Heart left ventricle (tissue), 13 donors: ENCODE results near the gene CEP89.

Experiments used
- CTCF ChIP-seq, 12 donors: fragments of 200-600 bp; sonication (generic) in 4 of 12; IDR thresholded peaks; one replicate each; pipeline versions ENCODE4 v1.5.0 to v1.8.0; 2018 to 2022; ENCODE audit warnings: antibody characterized with exemption in 12 of 12, mild to moderate bottlenecking in 5 of 12
- POLR2A ChIP-seq, 2 donors: fragments of 450-650 bp; IDR thresholded peaks; one replicate each; pipeline ENCODE4 v1.6.1; 2017; ENCODE audit warnings: antibody characterized with exemption in 2 of 2, mild to moderate bottlenecking in 2 of 2, moderate library complexity in 2 of 2
- donor health status: ischemic (EF 13 %, LVEDD 7.1; RV severe dilation, severe dysfunction).
- donor health status: DM: no; HTN: yes; CAD: no.
- donor health status: DM: no; HTN: no; CAD: no.
- donor health status: ischemic (EF 25% LVEDD 6.9; RV normal size, moderate dysfunction).
- donor health status: ischemic (EF 25% LVEDD 5.7; RV mildly dilated, moderate dysfunction).
- donor health status: ischemic (EF 35%, LVEDD 5.7; RV mildly dilated, moderate dysfunction).
- donor health status: nonischemic (EF 11% LVEDD 7.7; RV severe dilation, severe dysfunction).
- donor health status: DM: yes; HTN: yes; CAD: no.
- donor health status: PGD.
- donor health status: ischemic (EF 29% LVEDD 5.4; RV normal size, mild dysfunction).
- donor health status: nonischemic (EF 23%, LVEDD 6.1; RV moderate dilation, normal function).

- no peak for TF ChIP-seq CTCF (IDR thresholded peaks at IDR 0.05)
- TF ChIP-seq POLR2A (IDR thresholded peaks at IDR 0.05) = no peak
Observed at GRCh38 chr19:32858155-32858554, 113.6 kb downstream of the CEP89 start.
